Lung (tissue), 12 donors: Measurements from ENCODE around the gene ACER1. TPM values are rescaled to one million over a fixed set of nuclear protein-coding genes. Genes with fewer than 3 reads are reported as not detected.
"Not testable (repeated sequence)": the region's sequence is repeated elsewhere in the genome, so short reads cannot be mapped to it uniquely, and the experiment has no call there.

ENCODE experiments used
- ATAC-seq: fragments of 200-7000 bp; cut with Tn5 transposase; one replicate; pipeline ENCODE4 v1.9.1; 2020; ENCODE audit warnings: moderate number of reproducible peaks; ENCODE audit not compliant: insufficient read depth, low FRiP score
- DNase-seq, 3 donors: peaks; one replicate each; pipeline ENCODE4 v3.0.0-alpha.2; 2013 to 2017
- H3K27ac ChIP-seq, 2 donors: one replicate each; pipeline ENCODE4 v1.5.1; 2013; ENCODE audit warnings: mild to moderate bottlenecking in 2 of 2, moderate library complexity in 2 of 2, control low read depth in 1 of 2, inconsistent platforms in 1 of 2, low read depth in 1 of 2, low read length in 1 of 2
- H3K27me3 ChIP-seq, 3 donors: one replicate each; pipeline ENCODE4 v1.5.1; 2013; ENCODE audit warnings: low read length in 2 of 3; ENCODE audit not compliant: control insufficient read depth in 3 of 3, insufficient read depth in 3 of 3
- H3K36me3 ChIP-seq, 4 donors: one replicate each; pipeline ENCODE4 v1.5.1; 2013; ENCODE audit warnings: low read length in 4 of 4, mild to moderate bottlenecking in 1 of 4, moderate library complexity in 1 of 4; ENCODE audit not compliant: control insufficient read depth in 4 of 4, insufficient read depth in 4 of 4
- H3K4me1 ChIP-seq, 5 donors: one replicate each; pipeline ENCODE4 v1.5.1; 2013; ENCODE audit warnings: low read length in 5 of 5, mild to moderate bottlenecking in 2 of 5, moderate library complexity in 1 of 5; ENCODE audit not compliant: control insufficient read depth in 5 of 5, insufficient read depth in 5 of 5
- H3K4me3 ChIP-seq: one replicate; pipeline ENCODE4 v1.5.1; 2013; ENCODE audit warnings: mild to moderate bottlenecking, control low read depth, moderate library complexity
- H3K9ac ChIP-seq, 2 donors: one replicate each; pipeline ENCODE4 v1.5.1; 2013; ENCODE audit warnings: low read length in 2 of 2, control low read depth in 1 of 2; ENCODE audit not compliant: insufficient read depth in 1 of 2
- H3K9me3 ChIP-seq, 4 donors: one replicate each; pipeline ENCODE4 v1.5.1; 2013; ENCODE audit warnings: low read length in 3 of 4, mild to moderate bottlenecking in 1 of 4, moderate library complexity in 1 of 4; ENCODE audit not compliant: control insufficient read depth in 4 of 4, insufficient read depth in 3 of 4
- CTCF ChIP-seq: IDR thresholded peaks from 2 replicates; pipeline ENCODE4 v1.5.1; 2012; ENCODE audit warnings: mild to moderate bottlenecking; ENCODE audit errors: control extremely low read depth, extremely low read depth
- WGBS, 2 donors: extraction: QIAGEN DNeasy Blood & Tissue Kit; methylation state at CpG; one replicate each; pipeline ENCODE4 v1.1.7; 2013; 5-methylcytosine and 5-hydroxymethylcytosine counted together
- polyA plus RNA-seq, 2 donors: library from polyadenylated mRNA; stranded (reverse); fragments of 200-250 nt; gene quantifications; one replicate each; pipeline ENCODE4 v1.2.1, GENCODE V29; 2013
- total RNA-seq, 2 donors: library from RNA; depleted of rRNA in 1 of 2; stranded (reverse); fragments of >200 nt in 1 of 2; gene quantifications; one replicate each; pipeline ENCODE4 v1.2.1, GENCODE V29; 2014 to 2021
- donor health status: control.
- donor health status: control.
- donor health status: Bipolar disorder and iron deficiency.
- donor health status: healthy.
- donor health status: DM: yes; HTN: yes; CAD: no.

The ACER1 gene
- total and polyA plus RNA-seq, 4 donors: 0.06 TPM; not detected in 3

- WGBS, 2 donors: 94 to 98% methylated on average over 2 of the region's 2 CpGs
- no peak for DNase-seq
- ATAC-seq: no peak
- H3K9ac ChIP-seq: no peak overlapping the region
- H3K36me3 ChIP-seq: no peaks in the 10 kb centered on the region
- peaks cover 0 to 2% (median 0%) of the 10 kb centered on the region in 3 donors for H3K27me3 ChIP-seq
- no peak for TF ChIP-seq CTCF
- no peaks in the 10 kb centered on the region for H3K4me1 ChIP-seq
- H3K4me3 ChIP-seq: no peak overlapping the region
- H3K9me3 ChIP-seq: no peaks in the 10 kb centered on the region
- no peak overlapping the region for H3K27ac ChIP-seq
Measured at GRCh38 chr19:6352381-6353165, 19.2 kb upstream of the ACER1 start.

- Histone ChIP-seq H3K27ac (no peak overlapping the region), H3K9ac (no peak overlapping the region), H3K36me3 (no peaks in the 10 kb centered on the region), H3K4me3 (no peak overlapping the region), H3K4me1 (no peaks in the 10 kb centered on the region), H3K9me3 (no peaks in the 10 kb centered on the region), H3K27me3 (peaks cover 0 to 2% (median 0%) of the 10 kb centered on the region in 3 donors)
- ATAC-seq: no peak
- 54 to 70% methylated on average over 2 of the region's 2 CpGs for WGBS, 2 donors
- no peak for DNase-seq
- no peak for TF ChIP-seq CTCF
Measured at GRCh38 chr19:6350688-6351087, 17.3 kb upstream of the ACER1 start.

GRCh38 chr19:6349271-6349670 lies 15.9 kb upstream of the ACER1 start:
- H3K4me1 ChIP-seq, H3K9me3 ChIP-seq, ATAC-seq, H3K27me3 ChIP-seq, H3K27ac ChIP-seq, H3K36me3 ChIP-seq, H3K9ac ChIP-seq, DNase-seq, H3K4me3 ChIP-seq: not testable (repeated sequence)
- 80 to 94% methylated on average over 2 of the region's 2 CpGs for WGBS, 2 donors

- DNase-seq: no peak
- Histone ChIP-seq H3K9ac (no peak overlapping the region), H3K36me3 (no peaks in the 10 kb centered on the region), H3K4me1 (peaks cover 0 to 10% (median 0%) of the 10 kb centered on the region in 5 donors), H3K4me3 (no peak overlapping the region), H3K27ac (no peak overlapping the region), H3K27me3 (no peaks in the 10 kb centered on the region), H3K9me3 (no peaks in the 10 kb centered on the region)
- 90 to 100% methylated on average over 1 of the region's 1 CpG for WGBS, 2 donors
- TF ChIP-seq CTCF: no peak
- no peak for ATAC-seq
Measured at GRCh38 chr19:6343462-6343861, 10.1 kb upstream of the ACER1 start.
